GM12873 (cell line): ENCODE results near the gene COCH.

Experiments used
- CTCF ChIP-seq: IDR thresholded peaks from 2 replicates; pipeline ENCODE4 v1.5.1; 2012; ENCODE audit warnings: low read depth, mild to moderate bottlenecking, moderate library complexity, low read length, control low read depth; ENCODE audit not compliant: insufficient read depth; ENCODE audit errors: missing control alignments

COCH gene

GRCh38 chr14:30914812-30915211 is 40.5 kb downstream of the COCH start:
- no peak for TF ChIP-seq CTCF

- TF ChIP-seq CTCF = no peak
These were observed 41.2 kb downstream of the COCH start for GRCh38 chr14:30915596-30915995.

- TF ChIP-seq CTCF = no peak
These were observed 46.9 kb downstream of the COCH start for GRCh38 chr14:30921305-30921704.

GRCh38 chr14:30921788-30922187 is 47.4 kb downstream of the COCH start:
- no peak for TF ChIP-seq CTCF

- TF ChIP-seq CTCF = no peak
These were observed 50.9 kb downstream of the COCH start for GRCh38 chr14:30925254-30925653.

- TF ChIP-seq CTCF = no peak
These were observed 54.1 kb downstream of the COCH start for GRCh38 chr14:30928462-30928861.

- no peak for TF ChIP-seq CTCF
These were observed 61.1 kb downstream of the COCH start for GRCh38 chr14:30935445-30935844.

- no peak for TF ChIP-seq CTCF
These were observed 64.3 kb downstream of the COCH start for GRCh38 chr14:30938617-30939016.
